Tibial nerve (tissue), 4 donors: ENCODE results near the gene PIEZO1. TPM values are rescaled to one million over a fixed set of nuclear protein-coding genes. Genes with fewer than 3 reads are reported as not detected.
"Not testable (repeated sequence)": the region's sequence is repeated elsewhere in the genome, so short reads cannot be mapped to it uniquely, and the experiment has no call there.

Source experiments
- DNase-seq, 2 donors: peaks; one replicate each; pipeline ENCODE4 v3.0.0-alpha.2; 2019; ENCODE audit warnings: low spot score in 2 of 2
- H3K27ac ChIP-seq, 4 donors: fragments of 200-600 bp; sonication (generic) in 3 of 4; one replicate each; pipeline ENCODE4 v1.5.1; 2017 to 2019; ENCODE audit warnings: mild to moderate bottlenecking in 1 of 4
- H3K27me3 ChIP-seq, 2 donors: fragments of 200-600 bp; sonication (generic) in 1 of 2; one replicate each; pipeline versions ENCODE4 v1.5.1 to v1.6.0; 2017 to 2019
- H3K36me3 ChIP-seq, 3 donors: fragments of 200-600 bp; sonication (generic); one replicate each; pipeline ENCODE4 v1.5.1; 2018 to 2019
- H3K4me1 ChIP-seq, 4 donors: fragments of 200-600 bp; sonication (generic) in 3 of 4; one replicate each; pipeline ENCODE4 v1.5.1; 2017 to 2019
- H3K4me3 ChIP-seq, 4 donors: fragments of 200-600 bp; sonication (generic) in 3 of 4; one replicate each; pipeline ENCODE4 v1.5.1; 2017 to 2019; ENCODE audit warnings: mild to moderate bottlenecking in 1 of 4, moderate library complexity in 1 of 4
- H3K9me3 ChIP-seq, 4 donors: fragments of 200-600 bp; sonication (generic) in 3 of 4; one replicate each; pipeline ENCODE4 v1.5.1; 2017 to 2019
- CTCF ChIP-seq, 5 experiments: fragments of 200-600 bp in 3 of 5; fragments of 450-650 bp in 2 of 5; sonication (generic) in 3 of 5; IDR thresholded peaks; one replicate each; pipeline ENCODE4 v1.5.1; 2016 to 2019; ENCODE audit warnings: antibody characterized with exemption in 5 of 5, mild to moderate bottlenecking in 3 of 5, moderate library complexity in 2 of 5
- EP300 ChIP-seq, 2 donors: sonication (generic); formaldehyde crosslinking; IDR thresholded peaks; one replicate each; pipeline ENCODE4 v1.6.1; 2017; ENCODE audit warnings: antibody characterized with exemption in 2 of 2, mild to moderate bottlenecking in 1 of 2
- POLR2A ChIP-seq, 2 donors: fragments of 450-650 bp; IDR thresholded peaks; one replicate each; pipeline ENCODE4 v1.6.1; 2017; ENCODE audit warnings: antibody characterized with exemption in 2 of 2, mild to moderate bottlenecking in 2 of 2, moderate library complexity in 2 of 2
- WGBS, 2 donors: methylation state at CpG; one replicate each; pipeline ENCODE4 v1.1.5; 2018; 5-methylcytosine and 5-hydroxymethylcytosine counted together
- total RNA-seq, 4 donors: library from RNA; depleted of rRNA; stranded (reverse); fragments of >200 nt; gene quantifications; one replicate each; pipeline ENCODE4 v1.1.0, GENCODE V29; 2016

The PIEZO1 gene
- total RNA-seq, 4 donors from 2014 or later: 90.5 to 309 (median 165) TPM

DNA sequence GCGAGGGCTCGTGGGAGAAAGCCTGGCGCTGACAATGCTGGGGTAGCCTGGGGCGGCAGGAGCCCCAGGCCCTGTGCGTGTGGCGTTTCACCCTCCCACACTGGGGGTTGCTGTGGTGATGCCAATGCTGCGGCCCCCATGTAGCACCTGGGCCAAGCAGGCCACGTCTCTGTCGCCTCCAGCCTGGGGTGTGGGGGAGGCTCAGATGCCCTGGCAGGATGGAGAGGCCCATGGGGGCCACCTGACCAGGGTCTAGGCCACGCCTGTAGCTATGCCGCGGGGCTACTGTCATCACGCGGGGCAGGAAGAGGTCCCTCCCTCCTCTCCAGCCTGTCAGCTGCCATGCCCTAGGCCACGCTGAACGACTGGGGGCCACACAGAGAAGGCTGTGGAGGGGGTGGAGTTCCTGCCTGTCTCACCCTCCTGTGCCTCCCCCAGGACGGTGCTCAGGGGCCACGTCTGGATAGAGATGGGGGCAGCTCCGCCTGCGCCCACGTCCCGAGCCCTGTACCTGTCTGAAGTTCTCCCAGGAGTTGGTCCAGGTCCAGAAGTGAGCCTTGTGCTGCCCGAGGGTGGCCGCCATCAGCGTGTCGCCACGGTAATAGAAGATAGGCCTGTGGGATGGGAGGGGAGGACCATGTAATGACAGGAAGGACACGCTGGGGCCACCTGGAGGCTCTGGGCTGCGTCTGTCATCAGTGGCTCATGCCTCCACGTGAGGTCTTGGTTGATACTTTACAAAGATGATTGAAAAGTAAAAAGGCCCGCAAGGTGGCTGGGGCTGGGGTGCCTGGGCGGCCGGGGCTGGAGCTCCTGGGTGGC, 39.4 kb upstream of the PIEZO1 start:
- Histone ChIP-seq H3K4me1 (no peaks in the 10 kb centered on the region), H3K4me3 (no peak overlapping the region), H3K36me3 (peaks cover 0 to 98% (median 6%) of the 10 kb centered on the region in 3 donors), H3K27ac (no peak overlapping the region), H3K9me3 (no peaks in the 10 kb centered on the region), H3K27me3 (no peaks in the 10 kb centered on the region)
- TF ChIP-seq POLR2A (IDR thresholded peaks at IDR 0.05) (no peak), EP300 (IDR thresholded peaks at IDR 0.05) (no peak), CTCF (IDR thresholded peaks at IDR 0.05) (no peak)
- WGBS, 2 donors: 86 to 89% methylated on average over 20 to 24 of the region's 33 CpGs
- DNase-seq: no peak

- not testable (repeated sequence) for H3K27ac ChIP-seq, H3K4me1 ChIP-seq, H3K4me3 ChIP-seq, DNase-seq, H3K9me3 ChIP-seq, H3K27me3 ChIP-seq
- H3K36me3 ChIP-seq: peaks cover 0 to 98% (median 6%) of the 10 kb centered on the region in 3 donors
- WGBS, 2 donors: 98% methylated on average over 13 to 19 of the region's 31 CpGs
Measured at GRCh38 chr16:88823646-88824045, 38.6 kb upstream of the PIEZO1 start.

- no peak for TF ChIP-seq POLR2A (IDR thresholded peaks at IDR 0.05)
- no peak overlapping the region for H3K4me3 ChIP-seq
- H3K4me1 ChIP-seq: no peaks in the 10 kb centered on the region
- H3K27me3 ChIP-seq: no peaks in the 10 kb centered on the region
- 94% methylated on average over 16 to 21 of the region's 24 CpGs for WGBS, 2 donors
- peaks cover 0 to 94% (median 6%) of the 10 kb centered on the region in 3 donors for H3K36me3 ChIP-seq
- H3K27ac ChIP-seq: no peak overlapping the region
- H3K9me3 ChIP-seq: no peaks in the 10 kb centered on the region
- no peak for DNase-seq
Measured at GRCh38 chr16:88822281-88823040, 37.4 kb upstream of the PIEZO1 start.

DNA sequence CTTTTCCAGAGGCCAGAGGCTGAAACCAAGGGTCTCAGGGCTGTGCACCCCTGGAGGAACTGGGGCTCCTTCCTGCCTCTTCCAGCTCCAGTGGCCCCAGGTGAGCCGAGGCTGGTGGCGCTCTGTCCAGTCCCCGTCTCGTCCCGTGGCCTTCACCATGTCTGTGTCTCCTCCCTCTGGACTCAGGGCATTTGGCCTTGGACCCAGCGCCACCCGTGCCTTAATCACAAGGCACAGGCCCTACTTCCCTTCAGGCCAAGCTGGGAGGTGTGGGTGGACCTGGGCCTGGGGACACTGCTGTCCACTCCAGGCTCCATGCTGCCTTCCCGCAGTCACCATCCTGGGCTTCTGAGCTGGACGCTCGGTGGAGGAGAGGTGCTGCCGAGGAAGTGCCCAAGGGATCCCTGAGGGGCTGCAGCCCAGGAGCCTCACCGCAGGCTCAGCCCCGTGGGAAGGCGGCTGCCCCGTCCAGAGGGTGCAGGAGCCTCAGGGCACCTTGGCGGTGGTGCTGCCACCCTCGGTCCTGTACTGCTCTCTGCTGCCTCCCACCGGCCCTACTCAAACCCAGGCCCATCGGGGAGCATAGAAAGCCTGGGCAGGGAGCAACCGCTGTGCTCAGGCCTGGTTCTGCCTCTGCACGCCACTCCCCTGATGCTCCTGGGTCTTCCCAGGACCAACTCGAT, 36.3 kb upstream of the PIEZO1 start:
- WGBS, 2 donors: 88 to 96% methylated on average over 8 to 22 of the region's 22 CpGs
- Histone ChIP-seq H3K36me3 (peaks cover 0 to 92% (median 6%) of the 10 kb centered on the region in 3 donors), H3K4me3 (no peak overlapping the region), H3K27me3 (no peaks in the 10 kb centered on the region), H3K4me1 (no peaks in the 10 kb centered on the region), H3K27ac (no peak overlapping the region), H3K9me3 (no peaks in the 10 kb centered on the region)
- DNase-seq: no peak
- TF ChIP-seq POLR2A (IDR thresholded peaks at IDR 0.05): no peak
- no peak for TF ChIP-seq CTCF (IDR thresholded peaks at IDR 0.05)
- TF ChIP-seq EP300 (IDR thresholded peaks at IDR 0.05): no peak

DNA sequence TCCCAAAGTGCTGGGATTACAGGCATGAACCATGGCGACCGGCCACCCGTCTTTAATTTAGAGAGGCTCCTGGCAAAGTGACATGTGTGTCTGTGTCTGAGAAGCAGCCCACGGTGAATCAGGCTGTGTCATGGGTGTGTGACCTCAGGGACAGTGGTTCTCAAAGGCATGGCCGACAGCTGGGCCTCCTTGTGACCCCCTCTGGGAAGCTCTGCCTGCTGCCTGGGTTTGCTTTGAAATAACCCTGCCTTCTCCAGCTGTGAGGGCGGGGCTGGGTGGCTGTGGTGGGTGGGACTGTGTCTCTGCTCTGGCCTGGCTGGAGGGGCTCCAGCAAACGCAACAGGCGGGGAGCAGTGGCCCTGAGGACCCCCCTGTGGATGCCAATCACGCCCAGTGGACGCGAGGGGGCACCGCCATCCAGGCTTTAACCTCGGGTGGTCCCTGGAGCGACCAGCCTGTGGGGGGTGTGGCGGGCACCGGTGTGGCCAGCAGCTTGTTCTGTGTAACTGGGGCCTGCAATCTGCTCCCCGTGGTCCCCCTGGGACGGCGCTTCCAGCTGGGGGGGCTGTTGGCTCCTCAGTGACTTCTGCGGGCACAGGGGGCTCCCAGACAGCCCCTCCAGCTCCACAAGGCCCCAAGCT, 35.5 kb upstream of the PIEZO1 start:
- H3K36me3 ChIP-seq: peaks cover 0 to 84% (median 6%) of the 10 kb centered on the region in 3 donors
- H3K27me3 ChIP-seq: no peaks in the 10 kb centered on the region
- TF ChIP-seq EP300 (IDR thresholded peaks at IDR 0.05) (no peak), POLR2A (IDR thresholded peaks at IDR 0.05) (no peak), CTCF (IDR thresholded peaks at IDR 0.05) (no peak)
- no peaks in the 10 kb centered on the region for H3K9me3 ChIP-seq
- no peak for DNase-seq
- 79 to 84% methylated on average over 18 to 20 of the region's 20 CpGs for WGBS, 2 donors
- no peaks in the 10 kb centered on the region for H3K4me1 ChIP-seq
- H3K27ac ChIP-seq: no peak overlapping the region
- H3K4me3 ChIP-seq: no peak overlapping the region
